HL-60/S4 treated with retinoic acid at 250 ng/mL for 4 days and 3 days (cell line): Measurements from ENCODE around the gene PTPRT.

Experiments used
- in situ Hi-C: fragments of 300-500 bp; cut with MboI; formaldehyde crosslinking; loops from 2 replicates; pipeline ENCODE4 v1.7.0; 2022; ENCODE audit warnings: low sequenced_read_pairs

The PTPRT gene

GRCh38 chr20:42173440-42173839 is 1016.3 kb downstream of the PTPRT start:
- in situ Hi-C loops: no loop called here

- in situ Hi-C loops: no loop called here
Observed at GRCh38 chr20:42164121-42164890, 1025.4 kb downstream of the PTPRT start.

GRCh38 chr20:42161228-42161829 is 1028.4 kb downstream of the PTPRT start:
- in situ Hi-C loops: no loop called here

- in situ Hi-C loops: no loop called here
Observed at GRCh38 chr20:42159808-42160207, 1029.9 kb downstream of the PTPRT start.

- in situ Hi-C loops: no loop called here
Observed at GRCh38 chr20:42158272-42158671, 1031.4 kb downstream of the PTPRT start.

- in situ Hi-C loops: no loop called here
Observed at GRCh38 chr20:42155586-42155985, 1034.1 kb downstream of the PTPRT start.

- in situ Hi-C loops: no loop called here
Observed at GRCh38 chr20:42152575-42152974, 1037.1 kb downstream of the PTPRT start.

- in situ Hi-C loops: no loop called here
Observed at GRCh38 chr20:42150230-42150629, 1039.5 kb downstream of the PTPRT start.

GRCh38 chr20:42138729-42139128 is 1051.0 kb downstream of the PTPRT start:
- in situ Hi-C loops: no loop called here

GRCh38 chr20:42134265-42135098 is 1055.2 kb downstream of the PTPRT start:
- in situ Hi-C loops: no loop called here

- in situ Hi-C loops: no loop called here
Observed at GRCh38 chr20:42130810-42131596, 1058.7 kb downstream of the PTPRT start.

- in situ Hi-C loops: no loop called here
Observed at GRCh38 chr20:42125426-42125825, 1064.3 kb downstream of the PTPRT start.

GRCh38 chr20:42123981-42124473 is 1065.7 kb downstream of the PTPRT start:
- in situ Hi-C loops: no loop called here

GRCh38 chr20:42118409-42119125 is 1071.1 kb downstream of the PTPRT start:
- in situ Hi-C loops: no loop called here

- in situ Hi-C loops: no loop called here
Observed at GRCh38 chr20:42118001-42118400, 1071.7 kb downstream of the PTPRT start.

GRCh38 chr20:42113236-42113635 is 1076.5 kb downstream of the PTPRT start:
- in situ Hi-C loops: no loop called here

- in situ Hi-C loops: no loop called here
Observed at GRCh38 chr20:42112161-42112560, 1077.5 kb downstream of the PTPRT start.

- in situ Hi-C loops: no loop called here
Observed at GRCh38 chr20:42111349-42111748, 1078.4 kb downstream of the PTPRT start.

GRCh38 chr20:42110301-42110700 is 1079.4 kb downstream of the PTPRT start:
- in situ Hi-C loops: no loop called here

GRCh38 chr20:42102000-42102399 is 1087.7 kb downstream of the PTPRT start:
- in situ Hi-C loops: no loop called here
